Activated CD8-positive, alpha-beta T cell treated with anti-CD3 and anti-CD28 coated beads for 36 hours (primary cell): Measurements from ENCODE around the gene HLF. TPM values are rescaled to one million over a fixed set of nuclear protein-coding genes. Genes with fewer than 3 reads are reported as not detected.
A peak's percentile ranks its signal among the peaks of the same experiment; 100 is the strongest.

Experiments
- ATAC-seq: fragments of 200-7000 bp; cut with Tn5 transposase; one replicate; pipeline ENCODE4 v1.10.0; 2021; ENCODE audit warnings: mild to moderate bottlenecking, moderate library complexity
- CTCF ChIA-PET: fragments of 350-600 bp; sonication (Branson Sonifier 250); formaldehyde crosslinking; loops from one replicate; lab custom pipeline; 2021; ENCODE audit warnings: antibody characterized with exemption; lab: Charles Lee
- POLR2A ChIA-PET: fragments of 350-600 bp; sonication (Branson Sonifier 250); formaldehyde crosslinking; loops from one replicate; lab custom pipeline; 2021; ENCODE audit warnings: antibody characterized with exemption; lab: Charles Lee
- DNase-seq: peaks from one replicate; pipeline ENCODE4 v3.0.0-alpha.2; 2020
- H3K27ac Mint-ChIP-seq: one replicate; pipeline ENCODE4 v1.8.0; 2021; ENCODE audit warnings: mild to moderate bottlenecking, mixed read lengths
- H3K27me3 Mint-ChIP-seq: one replicate; pipeline ENCODE4 v1.8.0; 2021; ENCODE audit warnings: mixed read lengths
- H3K36me3 Mint-ChIP-seq: one replicate; pipeline ENCODE4 v1.8.0; 2021; ENCODE audit warnings: low read depth, mixed read lengths
- H3K4me1 Mint-ChIP-seq: one replicate; pipeline ENCODE4 v1.8.0; 2021; ENCODE audit warnings: low read depth, mixed read lengths
- H3K4me3 Mint-ChIP-seq: one replicate; pipeline ENCODE4 v1.8.0; 2021; ENCODE audit warnings: mild to moderate bottlenecking, moderate library complexity, mixed read lengths
- H3K9me3 Mint-ChIP-seq: one replicate; pipeline ENCODE4 v1.8.0; 2021; ENCODE audit warnings: mixed read lengths
- intact Hi-C: fragments of 100-400 bp; cut with micrococcal nuclease; formaldehyde crosslinking; loops from one replicate; pipeline ENCODE4 v1.10.0; 2022
- total RNA-seq, 2 experiments: library from RNA; stranded (reverse); gene quantifications; one replicate each; pipeline ENCODE4 v1.2.3, GENCODE V29; 2021
- TF ChIP-seq, protein P1 (sequence below): fragments of 200-600 bp; IDR thresholded peaks from one replicate; pipeline ENCODE4 v1.8.0; 2022; ENCODE audit warnings: antibody characterized with exemption, mild to moderate bottlenecking

Gene HLF
- total RNA-seq, 2 experiments from 2014 or later, result 0.25 to 0.72 TPM

DNA sequence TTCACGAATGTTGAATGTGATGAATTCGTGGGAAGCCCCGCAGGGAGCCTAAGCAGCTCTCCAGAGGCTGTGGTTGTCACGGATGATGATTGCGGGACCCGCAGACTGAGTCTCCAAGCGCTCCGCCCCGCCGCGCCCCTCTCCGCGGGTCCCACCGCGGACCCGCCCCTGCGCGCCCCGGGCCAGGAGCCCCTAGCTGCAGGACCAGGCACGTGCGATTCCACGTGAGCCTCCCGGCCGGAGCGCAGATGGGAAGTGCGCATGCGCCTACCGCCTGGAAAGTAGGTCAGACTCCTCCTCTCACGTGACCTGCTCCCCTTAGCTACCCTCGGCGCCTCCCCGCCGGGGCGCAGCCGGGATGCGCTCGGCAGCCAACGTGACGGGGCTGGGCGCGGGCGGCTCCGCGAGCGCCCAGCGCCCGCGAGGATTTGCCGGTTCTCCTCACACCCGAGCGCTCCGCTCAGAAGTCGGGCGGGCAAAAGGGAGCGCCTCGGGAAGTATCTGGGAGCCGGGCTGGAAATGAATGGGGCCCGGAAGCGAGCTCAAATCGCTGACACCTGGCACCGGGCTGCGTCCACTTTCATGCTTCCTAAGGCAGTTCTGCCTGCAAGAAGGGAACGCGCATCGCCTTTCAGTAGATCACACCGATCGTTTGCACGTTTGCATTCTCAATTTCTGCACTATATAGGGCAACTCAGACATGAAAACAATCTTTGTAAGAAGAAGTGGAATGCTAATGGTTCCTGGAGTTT is 26.4 kb upstream of the HLF start:
- intact Hi-C loops, result no loop called here
- POLR2A ChIA-PET, result interaction anchor here (0.8 to 1.1 kb wide), 3 partner anchors 9 to 109 kb away, joined by 3 read pairs; no protein-coding TSS in a partner anchor
- H3K27me3 Mint-ChIP-seq, result peaks cover 19% of the 10 kb centered on the region
- peak; percentile 96 for ATAC-seq
- H3K36me3 Mint-ChIP-seq, result no peaks in the 10 kb centered on the region
- CTCF ChIA-PET, result interaction anchor here (0.7 to 2.0 kb wide), 9 partner anchors 8 to 129 kb away, joined by 3 to 7 read pairs (median 3); partner anchors contain the start of gene HLF
- DNase-seq, result peak; percentile 82
- H3K27ac Mint-ChIP-seq, result no peak overlapping the region
- no peaks in the 10 kb centered on the region for H3K9me3 Mint-ChIP-seq
- TF ChIP-seq, protein P1, sequence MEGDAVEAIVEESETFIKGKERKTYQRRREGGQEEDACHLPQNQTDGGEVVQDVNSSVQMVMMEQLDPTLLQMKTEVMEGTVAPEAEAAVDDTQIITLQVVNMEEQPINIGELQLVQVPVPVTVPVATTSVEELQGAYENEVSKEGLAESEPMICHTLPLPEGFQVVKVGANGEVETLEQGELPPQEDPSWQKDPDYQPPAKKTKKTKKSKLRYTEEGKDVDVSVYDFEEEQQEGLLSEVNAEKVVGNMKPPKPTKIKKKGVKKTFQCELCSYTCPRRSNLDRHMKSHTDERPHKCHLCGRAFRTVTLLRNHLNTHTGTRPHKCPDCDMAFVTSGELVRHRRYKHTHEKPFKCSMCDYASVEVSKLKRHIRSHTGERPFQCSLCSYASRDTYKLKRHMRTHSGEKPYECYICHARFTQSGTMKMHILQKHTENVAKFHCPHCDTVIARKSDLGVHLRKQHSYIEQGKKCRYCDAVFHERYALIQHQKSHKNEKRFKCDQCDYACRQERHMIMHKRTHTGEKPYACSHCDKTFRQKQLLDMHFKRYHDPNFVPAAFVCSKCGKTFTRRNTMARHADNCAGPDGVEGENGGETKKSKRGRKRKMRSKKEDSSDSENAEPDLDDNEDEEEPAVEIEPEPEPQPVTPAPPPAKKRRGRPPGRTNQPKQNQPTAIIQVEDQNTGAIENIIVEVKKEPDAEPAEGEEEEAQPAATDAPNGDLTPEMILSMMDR, result no peak
- peak overlapping the region; percentile 72 for H3K4me3 Mint-ChIP-seq
- H3K4me1 Mint-ChIP-seq, result peaks cover 13% of the 10 kb centered on the region

DNA sequence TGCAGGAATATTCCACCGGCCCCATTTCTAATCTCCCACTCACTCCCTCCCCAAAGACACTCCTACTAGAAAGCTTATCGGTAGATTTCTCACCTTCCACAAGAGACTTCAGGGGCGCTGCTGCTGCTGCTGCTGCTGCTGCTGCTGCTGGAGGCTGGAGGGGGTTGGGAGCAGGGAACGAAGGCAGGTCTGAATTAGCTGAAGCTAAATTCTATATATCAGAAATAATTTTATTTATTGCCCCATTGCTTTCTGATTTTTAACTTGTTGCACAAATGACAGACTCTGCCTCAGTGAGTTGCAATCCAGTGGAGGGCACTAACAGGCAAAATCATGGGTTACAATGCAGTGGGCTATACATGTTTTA is 25.8 kb upstream of the HLF start:
- CTCF ChIA-PET, result interaction anchor here (0.7 to 2.0 kb wide), 8 partner anchors 9 to 128 kb away, joined by 3 to 7 read pairs (median 3); partner anchors contain the start of gene HLF

DNA sequence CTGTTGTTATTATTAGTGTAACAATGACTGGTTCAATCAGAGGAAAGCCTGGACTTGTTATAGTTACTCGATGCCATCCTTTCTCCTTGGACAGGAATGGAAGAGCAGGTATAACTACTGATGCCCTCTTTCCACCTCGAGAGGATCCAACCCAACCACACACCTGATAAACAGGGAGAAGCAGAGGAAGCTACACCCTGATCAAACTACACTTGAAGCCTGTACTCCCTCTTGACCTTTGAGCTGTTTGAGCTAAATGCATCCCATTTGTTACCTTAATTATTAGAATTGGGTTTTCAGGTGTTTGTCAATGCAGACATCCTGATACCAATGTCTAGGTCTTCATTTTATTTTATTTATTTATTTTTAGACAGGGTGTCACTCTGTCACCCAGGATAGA is 23.7 kb upstream of the HLF start:
- no peak for DNase-seq
- H3K4me3 Mint-ChIP-seq, result no peak overlapping the region
- no peaks in the 10 kb centered on the region for H3K9me3 Mint-ChIP-seq
- peaks cover 13% of the 10 kb centered on the region for H3K4me1 Mint-ChIP-seq
- no peak for ATAC-seq
- TF ChIP-seq, protein P1, result no peak
- intact Hi-C loops, result no loop called here
- no peaks in the 10 kb centered on the region for H3K36me3 Mint-ChIP-seq
- ChIA-PET CTCF (interaction anchor here (1.3 kb wide), 1 partner anchor 273 kb away, joined by 3 read pairs; no protein-coding TSS in a partner anchor), POLR2A (no interaction called here)
- peaks cover 25% of the 10 kb centered on the region for H3K27me3 Mint-ChIP-seq
- H3K27ac Mint-ChIP-seq, result no peak overlapping the region

More for the DNA sequence above, 25.8 kb upstream of the HLF start:
- POLR2A ChIA-PET, result interaction anchor here (0.8 to 1.1 kb wide), 2 partner anchors 106 to 109 kb away, joined by 3 read pairs; no protein-coding TSS in a partner anchor
- Mint-ChIP-seq H3K4me1 (peaks cover 13% of the 10 kb centered on the region), H3K27me3 (peaks cover 19% of the 10 kb centered on the region), H3K27ac (no peak overlapping the region), H3K4me3 (peak overlapping the region; percentile 72), H3K9me3 (no peaks in the 10 kb centered on the region), H3K36me3 (no peaks in the 10 kb centered on the region)
- no peak for ATAC-seq
- DNase-seq, result peak; percentile 2
- TF ChIP-seq, protein P1, result no peak
- intact Hi-C loops, result no loop called here

DNA sequence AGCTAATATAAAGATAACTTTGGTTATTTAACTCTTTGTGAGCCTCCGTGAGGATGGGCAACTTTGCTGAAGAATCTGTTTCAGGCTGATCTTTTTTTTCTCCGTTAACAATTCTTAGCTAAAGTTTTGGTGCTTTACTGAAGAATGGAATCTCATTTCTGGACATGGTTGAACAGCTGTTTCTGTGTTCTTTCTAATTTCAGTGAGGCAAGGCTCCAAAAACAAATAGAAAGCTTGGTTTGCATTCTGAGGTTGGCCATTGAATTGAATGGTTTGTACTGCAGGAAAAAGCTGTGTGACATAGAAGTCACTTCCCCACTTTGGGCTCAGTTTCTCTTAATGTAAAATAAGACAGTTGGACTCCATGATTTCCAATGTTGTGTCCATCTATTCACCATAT is 22.3 kb upstream of the HLF start:
- intact Hi-C loops, result no loop called here
- CTCF ChIA-PET, result interaction anchor here (0.7 to 1.3 kb wide), 2 partner anchors 11 to 67 kb away, joined by 3 read pairs; no protein-coding TSS in a partner anchor
- POLR2A ChIA-PET, result interaction anchor here (1.1 kb wide), 1 partner anchor 9 kb away, joined by 4 read pairs; no protein-coding TSS in a partner anchor
- TF ChIP-seq, protein P1, result no peak
- peaks cover 30% of the 10 kb centered on the region for H3K27me3 Mint-ChIP-seq
- DNase-seq (no peak), ATAC-seq (no peak)
- no peaks in the 10 kb centered on the region for H3K36me3 Mint-ChIP-seq
- no peak overlapping the region for H3K4me3 Mint-ChIP-seq
- no peak overlapping the region for H3K27ac Mint-ChIP-seq
- no peaks in the 10 kb centered on the region for H3K9me3 Mint-ChIP-seq
- H3K4me1 Mint-ChIP-seq, result peaks cover 8% of the 10 kb centered on the region

DNA sequence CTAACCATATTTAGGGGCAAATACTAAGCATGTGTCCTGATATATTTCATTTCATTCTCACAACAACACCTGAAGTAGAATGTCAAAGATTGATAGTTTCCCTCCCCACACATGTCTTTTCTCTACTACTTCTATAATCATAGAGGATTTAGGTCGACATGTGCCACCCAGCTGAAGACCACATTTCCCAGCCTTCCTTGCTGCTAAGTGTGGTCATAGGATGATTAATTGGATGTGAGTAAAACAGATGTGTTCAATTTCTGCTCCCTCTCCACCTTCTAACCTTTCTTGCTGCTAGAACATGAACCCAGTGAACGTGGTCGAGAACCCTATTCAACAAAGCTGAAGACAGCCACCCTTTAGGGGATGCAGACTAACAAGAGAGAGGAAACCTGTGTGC is 18.8 kb upstream of the HLF start:
- TF ChIP-seq, protein P1, result no peak
- DNase-seq, result no peak
- intact Hi-C loops, result no loop called here

More for the DNA sequence above, 18.8 kb upstream of the HLF start:
- H3K4me3 Mint-ChIP-seq, result no peak overlapping the region
- ChIA-PET POLR2A (no interaction called here), CTCF (no interaction called here)
- peaks cover 25% of the 10 kb centered on the region for H3K27me3 Mint-ChIP-seq
- H3K36me3 Mint-ChIP-seq, result no peaks in the 10 kb centered on the region
- no peaks in the 10 kb centered on the region for H3K4me1 Mint-ChIP-seq
- no peak overlapping the region for H3K27ac Mint-ChIP-seq
- ATAC-seq, result no peak
- H3K9me3 Mint-ChIP-seq, result no peaks in the 10 kb centered on the region
